Tibial nerve (tissue), 4 donors: ENCODE measurements around the gene STAC. TPM values are rescaled to one million over a fixed set of nuclear protein-coding genes. Genes with fewer than 3 reads are reported as not detected.

Experiments
- DNase-seq, 2 donors: peaks; one replicate each; pipeline ENCODE4 v3.0.0-alpha.2; 2019; ENCODE audit warnings: low spot score in 2 of 2
- H3K27ac ChIP-seq, 4 donors: fragments of 200-600 bp; sonication (generic) in 3 of 4; one replicate each; pipeline ENCODE4 v1.5.1; 2017 to 2019; ENCODE audit warnings: mild to moderate bottlenecking in 1 of 4
- H3K27me3 ChIP-seq, 2 donors: fragments of 200-600 bp; sonication (generic) in 1 of 2; one replicate each; pipeline versions ENCODE4 v1.5.1 to v1.6.0; 2017 to 2019
- H3K36me3 ChIP-seq, 3 donors: fragments of 200-600 bp; sonication (generic); one replicate each; pipeline ENCODE4 v1.5.1; 2018 to 2019
- H3K4me1 ChIP-seq, 4 donors: fragments of 200-600 bp; sonication (generic) in 3 of 4; one replicate each; pipeline ENCODE4 v1.5.1; 2017 to 2019
- H3K4me3 ChIP-seq, 4 donors: fragments of 200-600 bp; sonication (generic) in 3 of 4; one replicate each; pipeline ENCODE4 v1.5.1; 2017 to 2019; ENCODE audit warnings: mild to moderate bottlenecking in 1 of 4, moderate library complexity in 1 of 4
- H3K9me3 ChIP-seq, 4 donors: fragments of 200-600 bp; sonication (generic) in 3 of 4; one replicate each; pipeline ENCODE4 v1.5.1; 2017 to 2019
- CTCF ChIP-seq, 5 experiments: fragments of 200-600 bp in 3 of 5; fragments of 450-650 bp in 2 of 5; sonication (generic) in 3 of 5; IDR thresholded peaks; one replicate each; pipeline ENCODE4 v1.5.1; 2016 to 2019; ENCODE audit warnings: antibody characterized with exemption in 5 of 5, mild to moderate bottlenecking in 3 of 5, moderate library complexity in 2 of 5
- EP300 ChIP-seq, 2 donors: sonication (generic); formaldehyde crosslinking; IDR thresholded peaks; one replicate each; pipeline ENCODE4 v1.6.1; 2017; ENCODE audit warnings: antibody characterized with exemption in 2 of 2, mild to moderate bottlenecking in 1 of 2
- POLR2A ChIP-seq, 2 donors: fragments of 450-650 bp; IDR thresholded peaks; one replicate each; pipeline ENCODE4 v1.6.1; 2017; ENCODE audit warnings: antibody characterized with exemption in 2 of 2, mild to moderate bottlenecking in 2 of 2, moderate library complexity in 2 of 2
- WGBS, 2 donors: methylation state at CpG; one replicate each; pipeline ENCODE4 v1.1.5; 2018; 5-methylcytosine and 5-hydroxymethylcytosine counted together
- total RNA-seq, 4 donors: library from RNA; depleted of rRNA; stranded (reverse); fragments of >200 nt; gene quantifications; one replicate each; pipeline ENCODE4 v1.1.0, GENCODE V29; 2016

The STAC gene
- total RNA-seq, 4 donors from 2014 or later, result 2.4 to 4.2 (median 3.7) TPM

- H3K9me3 ChIP-seq, result no peaks in the 10 kb centered on the region
- H3K27ac ChIP-seq, result no peak overlapping the region
- TF ChIP-seq EP300 (IDR thresholded peaks at IDR 0.05) (no peak), CTCF (IDR thresholded peaks at IDR 0.05) (no peak)
- no peak overlapping the region for H3K4me3 ChIP-seq
- no peak for DNase-seq
- H3K27me3 ChIP-seq, result no peaks in the 10 kb centered on the region
- 69 to 78% methylated on average over 4 of the region's 4 CpGs for WGBS, 2 donors
- no peaks in the 10 kb centered on the region for H3K36me3 ChIP-seq
- H3K4me1 ChIP-seq, result no peaks in the 10 kb centered on the region
Observed at GRCh38 chr3:36428445-36428844, 48.1 kb downstream of the STAC start.

GRCh38 chr3:36429986-36430485 lies 49.7 kb downstream of the STAC start:
- WGBS, 2 donors, result 95 to 98% methylated on average over 3 of the region's 3 CpGs
- no peaks in the 10 kb centered on the region for H3K36me3 ChIP-seq
- H3K4me3 ChIP-seq, result no peak overlapping the region
- H3K4me1 ChIP-seq, result no peaks in the 10 kb centered on the region
- no peak for DNase-seq
- H3K27ac ChIP-seq, result no peak overlapping the region
- no peaks in the 10 kb centered on the region for H3K27me3 ChIP-seq
- no peak for TF ChIP-seq EP300 (IDR thresholded peaks at IDR 0.05)
- no peak for TF ChIP-seq POLR2A (IDR thresholded peaks at IDR 0.05)
- no peak for TF ChIP-seq CTCF (IDR thresholded peaks at IDR 0.05)
- H3K9me3 ChIP-seq, result no peaks in the 10 kb centered on the region

GRCh38 chr3:36433511-36433910 lies 53.2 kb downstream of the STAC start:
- Histone ChIP-seq H3K9me3 (no peaks in the 10 kb centered on the region), H3K27me3 (no peaks in the 10 kb centered on the region), H3K4me3 (no peak overlapping the region), H3K4me1 (no peaks in the 10 kb centered on the region), H3K36me3 (no peaks in the 10 kb centered on the region), H3K27ac (no peak overlapping the region)
- no peak for TF ChIP-seq EP300 (IDR thresholded peaks at IDR 0.05)
- no peak for DNase-seq

- no peak for DNase-seq
- H3K9me3 ChIP-seq, result no peaks in the 10 kb centered on the region
- no peaks in the 10 kb centered on the region for H3K4me1 ChIP-seq
- TF ChIP-seq EP300 (IDR thresholded peaks at IDR 0.05) (no peak), POLR2A (IDR thresholded peaks at IDR 0.05) (no peak), CTCF (IDR thresholded peaks at IDR 0.05) (no peak)
- H3K27me3 ChIP-seq, result no peaks in the 10 kb centered on the region
- 73% methylated on average over 2 of the region's 2 CpGs for WGBS, 2 donors
- H3K36me3 ChIP-seq, result no peaks in the 10 kb centered on the region
- no peak overlapping the region for H3K4me3 ChIP-seq
- H3K27ac ChIP-seq, result no peak overlapping the region
Observed at GRCh38 chr3:36434687-36435426, 54.6 kb downstream of the STAC start.

- no peak for DNase-seq
- H3K4me1 ChIP-seq, result no peaks in the 10 kb centered on the region
- WGBS, 2 donors, result 80 to 83% methylated on average over 10 of the region's 10 CpGs
- TF ChIP-seq POLR2A (IDR thresholded peaks at IDR 0.05) (no peak), CTCF (IDR thresholded peaks at IDR 0.05) (no peak), EP300 (IDR thresholded peaks at IDR 0.05) (no peak)
- no peaks in the 10 kb centered on the region for H3K9me3 ChIP-seq
- no peaks in the 10 kb centered on the region for H3K27me3 ChIP-seq
- no peak overlapping the region for H3K27ac ChIP-seq
- no peaks in the 10 kb centered on the region for H3K36me3 ChIP-seq
- no peak overlapping the region for H3K4me3 ChIP-seq
Observed at GRCh38 chr3:36443028-36443686, 62.9 kb downstream of the STAC start.
